K562 (cell line): ENCODE results near the gene NEU1. TPM values are rescaled to one million over a fixed set of nuclear protein-coding genes. Genes with fewer than 3 reads are reported as not detected.

ENCODE experiments used
- EP400 ChIP-seq: fragments of 450-650 bp; IDR thresholded peaks from 2 replicates; pipeline ENCODE4 v1.6.1; 2017; ENCODE audit warnings: antibody characterized with exemption, mild to moderate bottlenecking, moderate library complexity
- ETV1 ChIP-seq: fragments of 450-650 bp; conservative IDR thresholded peaks from 2 replicates; pipeline ENCODE4 v1.6.1; 2016; ENCODE audit warnings: missing genetic modification characterization, control low read depth, low read depth, missing compliant biosample characterization
- EWSR1 ChIP-seq: fragments of 450-650 bp; IDR thresholded peaks from 2 replicates; pipeline ENCODE4 v1.6.1; 2018; ENCODE audit warnings: borderline replicate concordance, mild to moderate bottlenecking, low read depth, moderate library complexity; ENCODE audit not compliant: partially characterized antibody
- KDM1A ChIP-seq, 2 experiments: fragments of 450-650 bp; IDR thresholded peaks; 2 replicates each; pipeline ENCODE4 v1.6.1; 2016; ENCODE audit warnings: mild to moderate bottlenecking in 2 of 2
- NCOA1 ChIP-seq: fragments of 450-650 bp; IDR thresholded peaks from 2 replicates; pipeline ENCODE4 v1.6.1; 2016; ENCODE audit warnings: low read depth
- NFATC3 ChIP-seq: fragments of 450-650 bp; IDR thresholded peaks from 2 replicates; pipeline ENCODE4 v1.6.1; 2017; ENCODE audit warnings: mild to moderate bottlenecking
- RHOXF2B ChIP-seq: fragments of 250-450 bp; sonication (Bioruptor Pico); conservative IDR thresholded peaks from 2 replicates; pipeline ENCODE4 v1.5.1; 2021
- SOX6 ChIP-seq: fragments of 450-650 bp; IDR thresholded peaks from 2 replicates; pipeline ENCODE4 v1.6.1; 2014; ENCODE audit warnings: mild to moderate bottlenecking
- STAT5B ChIP-seq: fragments of 250-450 bp; sonication (Bioruptor Pico); IDR thresholded peaks from 2 replicates; pipeline ENCODE4 v1.8.0; 2021; ENCODE audit warnings: mild to moderate bottlenecking, inconsistent platforms
- TAF9B ChIP-seq: fragments of 450-650 bp; IDR thresholded peaks from 2 replicates; pipeline ENCODE4 v1.6.1; 2018; ENCODE audit warnings: mild to moderate bottlenecking; ENCODE audit not compliant: partially characterized antibody
- ZNF12 ChIP-seq: sonication (generic); formaldehyde crosslinking; IDR thresholded peaks from 2 replicates; pipeline ENCODE4 v1.4.0; 2020; ENCODE audit warnings: mild to moderate bottlenecking, missing genetic modification reagents
- ZNF121 ChIP-seq: sonication (generic); formaldehyde crosslinking; conservative IDR thresholded peaks from 2 replicates; pipeline ENCODE4 v1.8.0; 2022; ENCODE audit warnings: missing genetic modification reagents
- ZNF408 ChIP-seq: fragments of 250-450 bp; sonication (Bioruptor Pico); IDR thresholded peaks from 2 replicates; pipeline ENCODE4 v1.4.0; 2020; ENCODE audit warnings: low read depth, mild to moderate bottlenecking, moderate library complexity
- ZNF561 ChIP-seq: fragments of 450-650 bp; formaldehyde crosslinking; conservative IDR thresholded peaks from 2 replicates; pipeline ENCODE4 v1.4.0; 2020; ENCODE audit warnings: mild to moderate bottlenecking, moderate library complexity
- ZZZ3 ChIP-seq: fragments of 450-650 bp; IDR thresholded peaks from 2 replicates; pipeline ENCODE4 v1.6.1; 2016; ENCODE audit warnings: antibody characterized with exemption, mild to moderate bottlenecking, moderate library complexity
- polyA plus RNA-seq, 8 experiments: library from polyadenylated mRNA; depleted of rRNA in 4 of 8; stranded (reverse) in 5 of 8; unstranded in 3 of 8; fragments of >200 nt; fragmentation: Nextera tagmentation in 2 of 8; fragmentation: Illumina TruSeq in 1 of 8; extraction: Ambion mirVana in 2 of 8; extraction: Trizol in 1 of 8; gene quantifications; 2 replicates each; pipeline versions ENCODE4 v1.2.1 to v1.2.3, GENCODE V29; 2011 to 2014; ENCODE audit warnings: inconsistent platforms in 1 of 8, missing spikeins in 1 of 8
- total RNA-seq, 7 experiments: library from RNA; depleted of rRNA in 6 of 7; stranded (reverse); fragments of >200 nt in 6 of 7; fragmentation: Illumina TruSeq in 2 of 7; extraction: Trizol in 2 of 7; gene quantifications; 2 replicates each; pipeline versions ENCODE4 v1.2.1 to v1.2.3, GENCODE V29; 2011 to 2021; ENCODE audit warnings: low replicate concordance in 1 of 7
- TF ChIP-seq, protein P1 (sequence below): sonication (generic); formaldehyde crosslinking; IDR thresholded peaks from 2 replicates; pipeline ENCODE4 v1.8.0; 2023; ENCODE audit warnings: mild to moderate bottlenecking, missing genetic modification reagents
- TF ChIP-seq, protein P2 (sequence below): fragments of 250-450 bp; sonication (Bioruptor Pico); IDR thresholded peaks from 2 replicates; pipeline ENCODE4 v1.9.0; 2021; ENCODE audit warnings: mild to moderate bottlenecking, inconsistent platforms
- TF ChIP-seq, protein P3 (sequence below): fragments of 450-650 bp; formaldehyde crosslinking; conservative IDR thresholded peaks from 2 replicates; pipeline ENCODE4 v1.4.0; 2022; ENCODE audit warnings: mild to moderate bottlenecking, missing genetic modification characterization
- TF ChIP-seq, protein P4 (sequence below): fragments of 250-450 bp; sonication (Bioruptor Pico); IDR thresholded peaks from 2 replicates; pipeline ENCODE4 v1.5.0; 2022; ENCODE audit warnings: mild to moderate bottlenecking
- TF ChIP-seq, protein P5 (sequence below): sonication (generic); formaldehyde crosslinking; IDR thresholded peaks from 2 replicates; pipeline ENCODE4 v1.5.0; 2020; ENCODE audit warnings: missing genetic modification reagents

Gene NEU1
- total and polyA plus RNA-seq, 9 of the 15 experiments (the other 6 are each of a cell fraction or from before 2014, with no cell fraction given), result 14.8 to 67.8 (median 51.0) TPM

DNA sequence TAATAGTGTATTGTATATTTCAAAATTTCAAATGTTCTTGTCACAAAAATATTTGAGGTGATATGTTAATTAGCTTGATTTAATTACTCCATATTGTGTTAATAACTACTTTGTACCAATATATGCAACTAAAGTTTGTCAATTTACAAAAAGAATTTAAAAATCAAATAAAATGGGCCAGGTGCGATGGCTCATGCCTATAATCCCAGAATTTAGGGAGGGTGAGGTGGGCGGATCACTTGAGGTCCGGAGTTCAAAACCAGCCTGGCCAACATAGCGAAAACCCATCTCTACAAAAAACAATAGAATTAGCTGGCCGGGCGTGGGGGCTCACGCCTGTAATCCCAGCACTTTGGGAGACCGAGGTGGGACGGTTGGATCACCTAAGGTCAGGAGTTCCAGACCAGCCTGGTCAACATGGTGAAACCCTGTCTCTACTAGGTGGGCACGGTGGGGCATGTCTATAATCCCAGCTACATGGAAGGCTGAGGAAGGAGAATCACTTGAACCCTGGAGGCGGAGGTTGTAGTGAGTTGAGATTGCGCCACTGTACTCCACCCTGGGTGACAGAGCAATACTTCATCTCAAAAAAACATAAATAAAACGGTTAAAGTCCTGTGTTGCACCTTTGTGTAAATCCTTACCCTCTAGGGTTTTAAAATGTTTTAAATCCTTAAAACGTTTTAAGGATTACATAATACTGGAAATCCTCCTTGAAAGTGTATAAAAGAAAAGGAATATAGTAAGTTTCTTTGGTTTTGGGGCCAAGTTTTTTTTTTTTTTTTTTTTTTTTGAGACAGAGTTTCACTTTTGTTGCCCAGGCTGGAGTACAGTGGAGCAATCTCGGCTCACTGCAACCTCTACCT is 31.0 kb downstream of the NEU1 start (continued):
- TF ChIP-seq ETV1 (peak; percentile 55; the same call in 1 of the 2 replicates), EP400 (no peak), SOX6 (peak; percentile 55), STAT5B (CRISPR knock-in tag) (no peak), ZNF408 (CRISPR knock-in tag) (0 out of 2 replicates have a peak, but pooled peaks have one; percentile 36), NFATC3 (no peak; the same call in 1 of the 2 replicates), KDM1A (IDR thresholded peaks at IDR 0.05) (no peak), TAF9B (no peak), ZNF121 (CRISPR knock-in tag) (no peak), ZZZ3 (no peak), NCOA1 (no peak; the same call in 1 of the 2 replicates), ZNF12 (CRISPR knock-in tag) (no peak), RHOXF2B (CRISPR knock-in tag) (no peak), EWSR1 (no peak), ZNF561 (CRISPR knock-in tag) (no peak)
- TF ChIP-seq, protein P1, sequence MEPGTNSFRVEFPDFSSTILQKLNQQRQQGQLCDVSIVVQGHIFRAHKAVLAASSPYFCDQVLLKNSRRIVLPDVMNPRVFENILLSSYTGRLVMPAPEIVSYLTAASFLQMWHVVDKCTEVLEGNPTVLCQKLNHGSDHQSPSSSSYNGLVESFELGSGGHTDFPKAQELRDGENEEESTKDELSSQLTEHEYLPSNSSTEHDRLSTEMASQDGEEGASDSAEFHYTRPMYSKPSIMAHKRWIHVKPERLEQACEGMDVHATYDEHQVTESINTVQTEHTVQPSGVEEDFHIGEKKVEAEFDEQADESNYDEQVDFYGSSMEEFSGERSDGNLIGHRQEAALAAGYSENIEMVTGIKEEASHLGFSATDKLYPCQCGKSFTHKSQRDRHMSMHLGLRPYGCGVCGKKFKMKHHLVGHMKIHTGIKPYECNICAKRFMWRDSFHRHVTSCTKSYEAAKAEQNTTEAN, result 0 out of 2 replicates have a peak, but pooled peaks have one; percentile 13
- TF ChIP-seq, protein P2, sequence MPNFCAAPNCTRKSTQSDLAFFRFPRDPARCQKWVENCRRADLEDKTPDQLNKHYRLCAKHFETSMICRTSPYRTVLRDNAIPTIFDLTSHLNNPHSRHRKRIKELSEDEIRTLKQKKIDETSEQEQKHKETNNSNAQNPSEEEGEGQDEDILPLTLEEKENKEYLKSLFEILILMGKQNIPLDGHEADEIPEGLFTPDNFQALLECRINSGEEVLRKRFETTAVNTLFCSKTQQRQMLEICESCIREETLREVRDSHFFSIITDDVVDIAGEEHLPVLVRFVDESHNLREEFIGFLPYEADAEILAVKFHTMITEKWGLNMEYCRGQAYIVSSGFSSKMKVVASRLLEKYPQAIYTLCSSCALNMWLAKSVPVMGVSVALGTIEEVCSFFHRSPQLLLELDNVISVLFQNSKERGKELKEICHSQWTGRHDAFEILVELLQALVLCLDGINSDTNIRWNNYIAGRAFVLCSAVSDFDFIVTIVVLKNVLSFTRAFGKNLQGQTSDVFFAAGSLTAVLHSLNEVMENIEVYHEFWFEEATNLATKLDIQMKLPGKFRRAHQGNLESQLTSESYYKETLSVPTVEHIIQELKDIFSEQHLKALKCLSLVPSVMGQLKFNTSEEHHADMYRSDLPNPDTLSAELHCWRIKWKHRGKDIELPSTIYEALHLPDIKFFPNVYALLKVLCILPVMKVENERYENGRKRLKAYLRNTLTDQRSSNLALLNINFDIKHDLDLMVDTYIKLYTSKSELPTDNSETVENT (CRISPR knock-in tag), result 0 out of 2 replicates have a peak, but pooled peaks have one; percentile 21
- TF ChIP-seq, protein P3, sequence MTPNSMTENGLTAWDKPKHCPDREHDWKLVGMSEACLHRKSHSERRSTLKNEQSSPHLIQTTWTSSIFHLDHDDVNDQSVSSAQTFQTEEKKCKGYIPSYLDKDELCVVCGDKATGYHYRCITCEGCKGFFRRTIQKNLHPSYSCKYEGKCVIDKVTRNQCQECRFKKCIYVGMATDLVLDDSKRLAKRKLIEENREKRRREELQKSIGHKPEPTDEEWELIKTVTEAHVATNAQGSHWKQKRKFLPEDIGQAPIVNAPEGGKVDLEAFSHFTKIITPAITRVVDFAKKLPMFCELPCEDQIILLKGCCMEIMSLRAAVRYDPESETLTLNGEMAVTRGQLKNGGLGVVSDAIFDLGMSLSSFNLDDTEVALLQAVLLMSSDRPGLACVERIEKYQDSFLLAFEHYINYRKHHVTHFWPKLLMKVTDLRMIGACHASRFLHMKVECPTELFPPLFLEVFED (CRISPR knock-in tag), result no peak
- TF ChIP-seq, protein P4, sequence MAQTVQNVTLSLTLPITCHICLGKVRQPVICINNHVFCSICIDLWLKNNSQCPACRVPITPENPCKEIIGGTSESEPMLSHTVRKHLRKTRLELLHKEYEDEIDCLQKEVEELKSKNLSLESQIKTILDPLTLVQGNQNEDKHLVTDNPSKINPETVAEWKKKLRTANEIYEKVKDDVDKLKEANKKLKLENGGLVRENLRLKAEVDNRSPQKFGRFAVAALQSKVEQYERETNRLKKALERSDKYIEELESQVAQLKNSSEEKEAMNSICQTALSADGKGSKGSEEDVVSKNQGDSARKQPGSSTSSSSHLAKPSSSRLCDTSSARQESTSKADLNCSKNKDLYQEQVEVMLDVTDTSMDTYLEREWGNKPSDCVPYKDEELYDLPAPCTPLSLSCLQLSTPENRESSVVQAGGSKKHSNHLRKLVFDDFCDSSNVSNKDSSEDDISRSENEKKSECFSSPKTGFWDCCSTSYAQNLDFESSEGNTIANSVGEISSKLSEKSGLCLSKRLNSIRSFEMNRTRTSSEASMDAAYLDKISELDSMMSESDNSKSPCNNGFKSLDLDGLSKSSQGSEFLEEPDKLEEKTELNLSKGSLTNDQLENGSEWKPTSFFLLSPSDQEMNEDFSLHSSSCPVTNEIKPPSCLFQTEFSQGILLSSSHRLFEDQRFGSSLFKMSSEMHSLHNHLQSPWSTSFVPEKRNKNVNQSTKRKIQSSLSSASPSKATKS (CRISPR knock-in tag), result no peak
- TF ChIP-seq, protein P5, sequence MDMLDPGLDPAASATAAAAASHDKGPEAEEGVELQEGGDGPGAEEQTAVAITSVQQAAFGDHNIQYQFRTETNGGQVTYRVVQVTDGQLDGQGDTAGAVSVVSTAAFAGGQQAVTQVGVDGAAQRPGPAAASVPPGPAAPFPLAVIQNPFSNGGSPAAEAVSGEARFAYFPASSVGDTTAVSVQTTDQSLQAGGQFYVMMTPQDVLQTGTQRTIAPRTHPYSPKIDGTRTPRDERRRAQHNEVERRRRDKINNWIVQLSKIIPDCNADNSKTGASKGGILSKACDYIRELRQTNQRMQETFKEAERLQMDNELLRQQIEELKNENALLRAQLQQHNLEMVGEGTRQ, result no peak
